ENCODE measurements around the gene TRIM71. TPM values are rescaled to one million over a fixed set of nuclear protein-coding genes. Genes with fewer than 3 reads are reported as not detected.

The TRIM71 gene
- total and polyA plus RNA-seq, 2 of the 13 experiments (the other 11 are each of a cell fraction or from before 2014, with no cell fraction given), result 21.7 to 76.9 TPM

DNA sequence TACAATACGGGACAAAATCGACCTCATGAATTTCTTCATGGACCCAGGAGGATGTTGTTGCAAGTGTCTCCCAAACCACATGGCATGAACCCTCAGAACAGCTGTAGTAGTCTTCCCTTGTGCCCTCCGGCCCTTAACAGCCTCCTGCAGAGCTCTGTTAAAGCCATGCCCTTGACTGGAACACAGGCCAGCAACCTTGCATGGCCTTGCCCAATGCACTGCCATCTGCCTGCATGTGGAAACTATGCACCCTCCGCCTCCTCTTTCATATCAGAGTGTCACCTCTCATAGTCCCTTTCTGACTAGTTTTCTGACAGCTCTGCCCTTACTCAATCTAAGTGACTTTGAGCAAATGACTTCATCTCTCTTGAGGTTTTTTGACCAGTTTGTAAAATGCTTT lies 39.4 kb upstream of the TRIM71 start (continued):
- TF ChIP-seq ZHX1 (CRISPR knock-in tag; IDR thresholded peaks at IDR 0.05; ENCODE audit: low read depth) (no peak), FOXK1 (CRISPR knock-in tag; IDR thresholded peaks at IDR 0.05; ENCODE audit: borderline replicate concordance, low read depth) (no peak), PBX2 (CRISPR knock-in tag; IDR thresholded peaks at IDR 0.05) (no peak), ZNF891 (CRISPR knock-in tag; IDR thresholded peaks at IDR 0.05) (no peak), ZNF382 (CRISPR knock-in tag; IDR thresholded peaks at IDR 0.05; ENCODE audit: borderline replicate concordance) (no peak), SIN3A (IDR thresholded peaks at IDR 0.05; ENCODE audit: borderline replicate concordance, low read depth, low read length) (no peak), SMAD3 (CRISPR knock-in tag; IDR thresholded peaks at IDR 0.05) (no peak), MXD4 (CRISPR knock-in tag; IDR thresholded peaks at IDR 0.05) (no peak)
- TF ChIP-seq, protein P1, sequence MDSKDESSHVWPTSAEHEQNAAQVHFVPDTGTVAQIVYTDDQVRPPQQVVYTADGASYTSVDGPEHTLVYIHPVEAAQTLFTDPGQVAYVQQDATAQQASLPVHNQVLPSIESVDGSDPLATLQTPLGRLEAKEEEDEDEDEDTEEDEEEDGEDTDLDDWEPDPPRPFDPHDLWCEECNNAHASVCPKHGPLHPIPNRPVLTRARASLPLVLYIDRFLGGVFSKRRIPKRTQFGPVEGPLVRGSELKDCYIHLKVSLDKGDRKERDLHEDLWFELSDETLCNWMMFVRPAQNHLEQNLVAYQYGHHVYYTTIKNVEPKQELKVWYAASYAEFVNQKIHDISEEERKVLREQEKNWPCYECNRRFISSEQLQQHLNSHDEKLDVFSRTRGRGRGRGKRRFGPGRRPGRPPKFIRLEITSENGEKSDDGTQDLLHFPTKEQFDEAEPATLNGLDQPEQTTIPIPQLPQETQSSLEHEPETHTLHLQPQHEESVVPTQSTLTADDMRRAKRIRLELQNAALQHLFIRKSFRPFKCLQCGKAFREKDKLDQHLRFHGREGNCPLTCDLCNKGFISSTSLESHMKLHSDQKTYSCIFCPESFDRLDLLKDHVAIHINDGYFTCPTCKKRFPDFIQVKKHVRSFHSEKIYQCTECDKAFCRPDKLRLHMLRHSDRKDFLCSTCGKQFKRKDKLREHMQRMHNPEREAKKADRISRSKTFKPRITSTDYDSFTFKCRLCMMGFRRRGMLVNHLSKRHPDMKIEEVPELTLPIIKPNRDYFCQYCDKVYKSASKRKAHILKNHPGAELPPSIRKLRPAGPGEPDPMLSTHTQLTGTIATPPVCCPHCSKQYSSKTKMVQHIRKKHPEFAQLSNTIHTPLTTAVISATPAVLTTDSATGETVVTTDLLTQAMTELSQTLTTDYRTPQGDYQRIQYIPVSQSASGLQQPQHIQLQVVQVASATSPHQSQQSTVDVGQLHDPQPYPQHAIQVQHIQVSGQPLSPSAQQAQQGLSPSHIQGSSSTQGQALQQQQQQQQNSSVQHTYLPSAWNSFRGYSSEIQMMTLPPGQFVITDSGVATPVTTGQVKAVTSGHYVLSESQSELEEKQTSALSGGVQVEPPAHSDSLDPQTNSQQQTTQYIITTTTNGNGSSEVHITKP (CRISPR knock-in tag; IDR thresholded peaks at IDR 0.05; ENCODE audit: low read depth), result no peak
- TF ChIP-seq, protein P2, sequence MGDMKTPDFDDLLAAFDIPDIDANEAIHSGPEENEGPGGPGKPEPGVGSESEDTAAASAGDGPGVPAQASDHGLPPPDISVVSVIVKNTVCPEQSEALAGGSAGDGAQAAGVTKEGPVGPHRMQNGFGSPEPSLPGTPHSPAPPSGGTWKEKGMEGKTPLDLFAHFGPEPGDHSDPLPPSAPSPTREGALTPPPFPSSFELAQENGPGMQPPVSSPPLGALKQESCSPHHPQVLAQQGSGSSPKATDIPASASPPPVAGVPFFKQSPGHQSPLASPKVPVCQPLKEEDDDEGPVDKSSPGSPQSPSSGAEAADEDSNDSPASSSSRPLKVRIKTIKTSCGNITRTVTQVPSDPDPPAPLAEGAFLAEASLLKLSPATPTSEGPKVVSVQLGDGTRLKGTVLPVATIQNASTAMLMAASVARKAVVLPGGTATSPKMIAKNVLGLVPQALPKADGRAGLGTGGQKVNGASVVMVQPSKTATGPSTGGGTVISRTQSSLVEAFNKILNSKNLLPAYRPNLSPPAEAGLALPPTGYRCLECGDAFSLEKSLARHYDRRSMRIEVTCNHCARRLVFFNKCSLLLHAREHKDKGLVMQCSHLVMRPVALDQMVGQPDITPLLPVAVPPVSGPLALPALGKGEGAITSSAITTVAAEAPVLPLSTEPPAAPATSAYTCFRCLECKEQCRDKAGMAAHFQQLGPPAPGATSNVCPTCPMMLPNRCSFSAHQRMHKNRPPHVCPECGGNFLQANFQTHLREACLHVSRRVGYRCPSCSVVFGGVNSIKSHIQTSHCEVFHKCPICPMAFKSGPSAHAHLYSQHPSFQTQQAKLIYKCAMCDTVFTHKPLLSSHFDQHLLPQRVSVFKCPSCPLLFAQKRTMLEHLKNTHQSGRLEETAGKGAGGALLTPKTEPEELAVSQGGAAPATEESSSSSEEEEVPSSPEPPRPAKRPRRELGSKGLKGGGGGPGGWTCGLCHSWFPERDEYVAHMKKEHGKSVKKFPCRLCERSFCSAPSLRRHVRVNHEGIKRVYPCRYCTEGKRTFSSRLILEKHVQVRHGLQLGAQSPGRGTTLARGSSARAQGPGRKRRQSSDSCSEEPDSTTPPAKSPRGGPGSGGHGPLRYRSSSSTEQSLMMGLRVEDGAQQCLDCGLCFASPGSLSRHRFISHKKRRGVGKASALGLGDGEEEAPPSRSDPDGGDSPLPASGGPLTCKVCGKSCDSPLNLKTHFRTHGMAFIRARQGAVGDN (CRISPR knock-in tag; IDR thresholded peaks at IDR 0.05), result peak; percentile 18; the same call in 1 of the 2 replicates
- TF ChIP-seq, protein P3, sequence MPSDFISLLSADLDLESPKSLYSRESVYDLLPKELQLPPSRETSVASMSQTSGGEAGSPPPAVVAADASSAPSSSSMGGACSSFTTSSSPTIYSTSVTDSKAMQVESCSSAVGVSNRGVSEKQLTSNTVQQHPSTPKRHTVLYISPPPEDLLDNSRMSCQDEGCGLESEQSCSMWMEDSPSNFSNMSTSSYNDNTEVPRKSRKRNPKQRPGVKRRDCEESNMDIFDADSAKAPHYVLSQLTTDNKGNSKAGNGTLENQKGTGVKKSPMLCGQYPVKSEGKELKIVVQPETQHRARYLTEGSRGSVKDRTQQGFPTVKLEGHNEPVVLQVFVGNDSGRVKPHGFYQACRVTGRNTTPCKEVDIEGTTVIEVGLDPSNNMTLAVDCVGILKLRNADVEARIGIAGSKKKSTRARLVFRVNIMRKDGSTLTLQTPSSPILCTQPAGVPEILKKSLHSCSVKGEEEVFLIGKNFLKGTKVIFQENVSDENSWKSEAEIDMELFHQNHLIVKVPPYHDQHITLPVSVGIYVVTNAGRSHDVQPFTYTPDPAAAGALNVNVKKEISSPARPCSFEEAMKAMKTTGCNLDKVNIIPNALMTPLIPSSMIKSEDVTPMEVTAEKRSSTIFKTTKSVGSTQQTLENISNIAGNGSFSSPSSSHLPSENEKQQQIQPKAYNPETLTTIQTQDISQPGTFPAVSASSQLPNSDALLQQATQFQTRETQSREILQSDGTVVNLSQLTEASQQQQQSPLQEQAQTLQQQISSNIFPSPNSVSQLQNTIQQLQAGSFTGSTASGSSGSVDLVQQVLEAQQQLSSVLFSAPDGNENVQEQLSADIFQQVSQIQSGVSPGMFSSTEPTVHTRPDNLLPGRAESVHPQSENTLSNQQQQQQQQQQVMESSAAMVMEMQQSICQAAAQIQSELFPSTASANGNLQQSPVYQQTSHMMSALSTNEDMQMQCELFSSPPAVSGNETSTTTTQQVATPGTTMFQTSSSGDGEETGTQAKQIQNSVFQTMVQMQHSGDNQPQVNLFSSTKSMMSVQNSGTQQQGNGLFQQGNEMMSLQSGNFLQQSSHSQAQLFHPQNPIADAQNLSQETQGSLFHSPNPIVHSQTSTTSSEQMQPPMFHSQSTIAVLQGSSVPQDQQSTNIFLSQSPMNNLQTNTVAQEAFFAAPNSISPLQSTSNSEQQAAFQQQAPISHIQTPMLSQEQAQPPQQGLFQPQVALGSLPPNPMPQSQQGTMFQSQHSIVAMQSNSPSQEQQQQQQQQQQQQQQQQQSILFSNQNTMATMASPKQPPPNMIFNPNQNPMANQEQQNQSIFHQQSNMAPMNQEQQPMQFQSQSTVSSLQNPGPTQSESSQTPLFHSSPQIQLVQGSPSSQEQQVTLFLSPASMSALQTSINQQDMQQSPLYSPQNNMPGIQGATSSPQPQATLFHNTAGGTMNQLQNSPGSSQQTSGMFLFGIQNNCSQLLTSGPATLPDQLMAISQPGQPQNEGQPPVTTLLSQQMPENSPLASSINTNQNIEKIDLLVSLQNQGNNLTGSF (CRISPR knock-in tag; IDR thresholded peaks at IDR 0.05), result no peak

All from HepG2 (cell line).